Endothelial cell of umbilical vein (primary cell): Measurements from ENCODE around the gene PLS1. TPM values are rescaled to one million over a fixed set of nuclear protein-coding genes. Genes with fewer than 3 reads are reported as not detected.

Experiments used
- BruUV-seq: library from RNA; stranded (reverse); fragments of 400-500 nt; replicated peaks from 2 replicates; lab custom pipeline; 2021; lab: Mats Ljungman, UMichigan
- CTCF ChIA-PET: fragments of 300-600, 350-600 bp; sonication (Branson Sonifier 250); formaldehyde crosslinking; loops from one replicate; lab custom pipeline; 2021; ENCODE audit warnings: antibody characterized with exemption, inconsistent platforms; lab: Charles Lee
- POLR2A ChIA-PET: fragments of 300-600, 350-600 bp; sonication (Branson Sonifier 250); formaldehyde crosslinking; loops from one replicate; lab custom pipeline; 2021; ENCODE audit warnings: antibody characterized with exemption, inconsistent platforms; lab: Charles Lee
- DNase-seq: peaks from one replicate; pipeline ENCODE4 v3.0.0-alpha.2; 2011; ENCODE audit warnings: low read depth, low spot score
- FAIRE-seq: peaks from 2 replicates; lab custom pipeline; 2011; peaks lifted over from hg19 to GRCh38; lab: Jason Lieb, UNC
- H2AFZ ChIP-seq: 2 replicates; pipeline ENCODE4 v1.6.0; 2012; ENCODE audit warnings: low read depth, low read length, control low read depth, inconsistent platforms
- H3K27ac ChIP-seq: 2 replicates; pipeline ENCODE4 v1.5.1; 2011; ENCODE audit warnings: low read depth, mild to moderate bottlenecking, control low read depth, low read length, moderate library complexity; ENCODE audit not compliant: insufficient read depth
- H3K27me3 ChIP-seq, 2 experiments: 2 replicates each; pipeline versions ENCODE4 v1.6.0 to v1.6.1; 2011; ENCODE audit warnings: low read length in 2 of 2, mixed read lengths in 1 of 2; ENCODE audit not compliant: control insufficient read depth in 2 of 2, insufficient read depth in 2 of 2
- H3K36me3 ChIP-seq, 2 experiments: 2 replicates in 1 of 2; 3 replicates in 1 of 2; pipeline ENCODE4 v1.5.1; 2011; ENCODE audit warnings: low read length in 2 of 2, mild to moderate bottlenecking in 1 of 2, moderate library complexity in 1 of 2; ENCODE audit not compliant: control insufficient read depth in 2 of 2, insufficient read depth in 2 of 2; ENCODE audit errors: extremely low read depth in 1 of 2
- H3K4me1 ChIP-seq: 3 replicates; pipeline ENCODE4 v1.5.1; 2011; ENCODE audit warnings: mild to moderate bottlenecking, low read length; ENCODE audit not compliant: control insufficient read depth, insufficient read depth; ENCODE audit errors: extremely low read depth
- H3K4me2 ChIP-seq: 2 replicates; pipeline ENCODE4 v1.6.1; 2011; ENCODE audit warnings: low read length, control low read depth, mixed read lengths; ENCODE audit not compliant: insufficient read depth
- H3K4me3 ChIP-seq, 3 experiments: fragments of 200-600 bp in 1 of 3; sonication (generic), shearing (Covaris generic) in 1 of 3; replicated peaks in 1 of 3; 2 replicates each; pipeline ENCODE4 v1.5.1; 2011 to 2016; ENCODE audit warnings: control low read depth in 3 of 3, low read length in 3 of 3, mild to moderate bottlenecking in 2 of 3, inconsistent platforms in 1 of 3, low read depth in 1 of 3, moderate library complexity in 1 of 3; ENCODE audit not compliant: insufficient read depth in 1 of 3
- H3K79me2 ChIP-seq: 2 replicates; pipeline ENCODE4 v1.6.0; 2012; ENCODE audit warnings: low read length, inconsistent platforms; ENCODE audit not compliant: control insufficient read depth, insufficient read depth
- H3K9ac ChIP-seq: replicated peaks from 2 replicates; pipeline ENCODE3; 2011; ENCODE audit warnings: low read length, control low read depth; ENCODE audit not compliant: insufficient read depth; ENCODE audit errors: extremely low read depth
- H3K9me1 ChIP-seq: replicated peaks from 3 replicates; pipeline ENCODE4 v1.6.0; 2011; ENCODE audit warnings: mild to moderate bottlenecking, low read length; ENCODE audit not compliant: control insufficient read depth, insufficient read depth; ENCODE audit errors: extremely low read depth
- H3K9me3 ChIP-seq: replicated peaks from 2 replicates; pipeline ENCODE4 v1.5.1; 2012; ENCODE audit warnings: low read length, inconsistent platforms; ENCODE audit not compliant: control insufficient read depth, insufficient read depth
- H4K20me1 ChIP-seq: replicated peaks from 2 replicates; pipeline ENCODE3; 2011; ENCODE audit warnings: mild to moderate bottlenecking, low read length; ENCODE audit not compliant: control insufficient read depth, insufficient read depth; ENCODE audit errors: extremely low read depth
- CTCF ChIP-seq, 2 donors: IDR thresholded peaks; 1 replicate in 1 of 2; 2 replicates in 1 of 2; pipeline ENCODE4 v1.5.1; 2011; ENCODE audit warnings: low read length in 2 of 2, mild to moderate bottlenecking in 2 of 2, moderate library complexity in 2 of 2, control low read depth in 1 of 2, inconsistent platforms in 1 of 2, low read depth in 1 of 2; ENCODE audit not compliant: insufficient read depth in 1 of 2; ENCODE audit errors: extremely low read depth in 1 of 2
- EZH2 ChIP-seq: IDR thresholded peaks from 2 replicates; pipeline ENCODE4 v1.6.1; 2012; ENCODE audit warnings: borderline replicate concordance, low read depth, mild to moderate bottlenecking, moderate library complexity, low read length, inconsistent platforms; ENCODE audit not compliant: severe bottlenecking
- FOS ChIP-seq: IDR thresholded peaks from 2 replicates; pipeline ENCODE4 v1.6.1; 2011; ENCODE audit warnings: mild to moderate bottlenecking, low read length, moderate library complexity, borderline replicate concordance; ENCODE audit not compliant: insufficient read depth
- GATA2 ChIP-seq: IDR thresholded peaks from 2 replicates; pipeline ENCODE4 v1.7.0; 2011; ENCODE audit warnings: low read depth, mild to moderate bottlenecking, moderate library complexity, mixed read lengths, low read length; ENCODE audit not compliant: insufficient read length, insufficient read depth
- JUN ChIP-seq: IDR thresholded peaks from 2 replicates; pipeline ENCODE4 v1.6.1; 2011; ENCODE audit warnings: borderline replicate concordance, low read depth; ENCODE audit not compliant: insufficient read length, insufficient read depth
- MAX ChIP-seq: IDR thresholded peaks from 2 replicates; pipeline ENCODE4 v1.6.1; 2011; ENCODE audit not compliant: insufficient read depth, insufficient read length
- MYC ChIP-seq: IDR thresholded peaks from one replicate; pipeline ENCODE4 v1.6.1; 2011; ENCODE audit warnings: mild to moderate bottlenecking, low read depth, low read length
- POLR2A ChIP-seq: IDR thresholded peaks from 2 replicates; pipeline ENCODE4 v1.6.1; 2012; ENCODE audit warnings: low read depth, mild to moderate bottlenecking, control low read depth, low read length
- POLR2AphosphoS5 ChIP-seq: IDR thresholded peaks from 2 replicates; pipeline ENCODE4 v1.6.1; 2012; ENCODE audit warnings: low read depth, mild to moderate bottlenecking, control low read depth, low read length, moderate library complexity; ENCODE audit not compliant: insufficient read depth
- dilution Hi-C: fragments of 300-500 bp; cut with MboI; formaldehyde crosslinking; loops from one replicate; pipeline ENCODE4 v1.15.0; 2019; ENCODE audit warnings: low sequenced_read_pairs; ENCODE audit not compliant: extremely low pct_ligation_motif_present
- intact Hi-C: fragments of 100-400 bp; cut with micrococcal nuclease; formaldehyde crosslinking; loops from one replicate; pipeline ENCODE4 v1.10.0; 2022
- polyA plus RNA-seq, 4 experiments: library from polyadenylated mRNA; depleted of rRNA in 3 of 4; stranded (reverse) in 3 of 4; unstranded in 1 of 4; fragments of >200 nt; gene quantifications; 2 replicates each; pipeline versions ENCODE4 v1.2.1 to v1.2.3, GENCODE V29; 2011 to 2012; ENCODE audit warnings: missing spikeins in 1 of 4
- total RNA-seq: library from RNA; stranded (reverse); gene quantifications from 2 replicates; pipeline ENCODE4 v1.2.3, GENCODE V29; 2021

PLS1 gene
- total and polyA plus RNA-seq, 2 donors (not counting 3 experiments of a cell fraction or from before 2014, with no cell fraction given) = 0.59 to 1.3 TPM

- POLR2A ChIA-PET = interaction anchor here (0.6 kb wide), 1 partner anchor 572 kb away, joined by 3 read pairs; no protein-coding TSS in a partner anchor
- Histone ChIP-seq H3K4me2 (no peak overlapping the region), H3K27ac (no peak overlapping the region), H3K9ac (no peak overlapping the region), H3K79me2 (no peaks in the 10 kb centered on the region), H3K27me3 (peaks cover 9 to 10% of the 10 kb centered on the region in 2 experiments), H3K4me1 (no peaks in the 10 kb centered on the region), H3K36me3 (no peaks in the 10 kb centered on the region), H2AFZ (no peak overlapping the region), H3K9me3 (no peaks in the 10 kb centered on the region), H4K20me1 (no peaks in the 10 kb centered on the region), H3K9me1 (no peaks in the 10 kb centered on the region), H3K4me3 (no peak overlapping the region)
- dilution Hi-C loops (no loop called here), intact Hi-C loops (no loop called here)
- FAIRE-seq (no peak), DNase-seq (no peak)
- BruUV-seq = no TSS peak
- TF ChIP-seq FOS = no peak
- no peak for TF ChIP-seq EZH2
- no peak for TF ChIP-seq MAX
- TF ChIP-seq JUN = no peak
- no peak for TF ChIP-seq GATA2
- TF ChIP-seq POLR2A = no peak
- no peak for TF ChIP-seq POLR2AphosphoS5
- no peak for TF ChIP-seq MYC
- no peak for TF ChIP-seq CTCF (IDR thresholded peaks at IDR 0.05; ENCODE audit: extremely low read depth in 1 of 2, insufficient read depth in 1 of 2, low read depth in 1 of 2, low read length in 2 of 2)
- CTCF ChIA-PET = interaction anchor here (1.8 kb wide), 1 partner anchor 191 kb away, joined by 5 read pairs; no protein-coding TSS in a partner anchor
These were observed 42.1 kb downstream of the PLS1 start for GRCh38 chr3:142638291-142638690.
